ENCODE results near the gene IFT81.
"Not testable (repeated sequence)": the region's sequence is repeated elsewhere in the genome, so short reads cannot be mapped to it uniquely, and the experiment has no call there.

Gene IFT81

GRCh38 chr12:110108309-110109036, 15.7 kb upstream of the IFT81 start:
- DNase-seq, result no peak

- DNase-seq, result no peak
Observed at GRCh38 chr12:110109037-110109836, 14.9 kb upstream of the IFT81 start.

GRCh38 chr12:110109837-110110535, 14.2 kb upstream of the IFT81 start:
- DNase-seq, result no peak

GRCh38 chr12:110111476-110112334, 12.5 kb upstream of the IFT81 start:
- DNase-seq, result no peak

- DNase-seq, result no peak
Observed at GRCh38 chr12:110112335-110112660, 11.9 kb upstream of the IFT81 start.

GRCh38 chr12:110114528-110114937, 9.6 kb upstream of the IFT81 start:
- no peak for DNase-seq

GRCh38 chr12:110115675-110116074, 8.5 kb upstream of the IFT81 start:
- DNase-seq, result no peak

GRCh38 chr12:110116623-110117022, 7.5 kb upstream of the IFT81 start:
- DNase-seq, result no peak

GRCh38 chr12:110117210-110117609, 6.9 kb upstream of the IFT81 start:
- not testable (repeated sequence) for DNase-seq

- no peak for DNase-seq
Observed at GRCh38 chr12:110117956-110118685, 6.0 kb upstream of the IFT81 start.

- no peak for DNase-seq
Observed at GRCh38 chr12:110122929-110123328, 1.2 kb upstream of the IFT81 start.

GRCh38 chr12:110123919-110124268, 263 bp upstream of the IFT81 start:
- DNase-seq, result no peak

GRCh38 chr12:110126557-110126956, 2.4 kb downstream of the IFT81 start:
- DNase-seq, result no peak

- no peak for DNase-seq
Observed at GRCh38 chr12:110134691-110135411, 10.7 kb downstream of the IFT81 start.

GRCh38 chr12:110135806-110136205, 11.6 kb downstream of the IFT81 start:
- DNase-seq, result no peak

- DNase-seq, result no peak
Observed at GRCh38 chr12:110137786-110138185, 13.6 kb downstream of the IFT81 start.

- DNase-seq, result no peak
Observed at GRCh38 chr12:110141389-110141788, 17.2 kb downstream of the IFT81 start.

- no peak for DNase-seq
Observed at GRCh38 chr12:110146986-110147385, 22.8 kb downstream of the IFT81 start.

- no peak for DNase-seq
Observed at GRCh38 chr12:110149086-110149660, 25.0 kb downstream of the IFT81 start.

GRCh38 chr12:110156766-110157165, 32.6 kb downstream of the IFT81 start:
- DNase-seq, result no peak

- DNase-seq, result no peak
Observed at GRCh38 chr12:110157539-110157938, 33.4 kb downstream of the IFT81 start.

All from activated CD4-positive, alpha-beta T cell treated with anti-CD3 and anti-CD28 coated beads, Interleukin-2, amount 50 U/mL, for 48 hours (primary cell).